Gastrocnemius medialis (tissue), 4 donors: ENCODE measurements around the gene BICRAL. TPM values are rescaled to one million over a fixed set of nuclear protein-coding genes. Genes with fewer than 3 reads are reported as not detected.
"Not testable (repeated sequence)": the region's sequence is repeated elsewhere in the genome, so short reads cannot be mapped to it uniquely, and the experiment has no call there.

Experiments
- ATAC-seq, 2 donors: fragments of 150-250 bp; one replicate each; pipeline ENCODE4 v1.9.1; 2016
- DNase-seq, 2 donors: peaks; one replicate each; pipeline ENCODE4 v3.0.0-alpha.2; 2019
- H3K27ac ChIP-seq, 4 donors: fragments of 200-600 bp; sonication (generic); 1 replicate in 1 of 4; 2 replicates in 3 of 4; pipeline ENCODE4 v1.5.1; 2016 to 2018; ENCODE audit warnings: mild to moderate bottlenecking in 2 of 4, moderate library complexity in 1 of 4
- H3K27me3 ChIP-seq, 3 donors: fragments of 200-600 bp; sonication (generic) in 2 of 3; 1 replicate in 1 of 3; 2 replicates in 2 of 3; pipeline versions ENCODE4 v1.5.1 to v1.6.0; 2016 to 2019; ENCODE audit warnings: mild to moderate bottlenecking in 1 of 3, moderate library complexity in 1 of 3
- H3K36me3 ChIP-seq, 2 donors: fragments of 200-600 bp; sonication (generic) in 1 of 2; one replicate each; pipeline ENCODE4 v1.5.1; 2017 to 2018
- H3K4me1 ChIP-seq, 2 donors: fragments of 200-600 bp; sonication (generic) in 1 of 2; one replicate each; pipeline ENCODE4 v1.5.1; 2016 to 2017; ENCODE audit warnings: mild to moderate bottlenecking in 2 of 2
- H3K4me3 ChIP-seq, 4 donors: fragments of 200-600 bp; sonication (generic) in 3 of 4; 1 replicate in 1 of 4; 2 replicates in 3 of 4; pipeline ENCODE4 v1.5.1; 2016 to 2019; ENCODE audit warnings: mild to moderate bottlenecking in 2 of 4
- H3K9me3 ChIP-seq, 3 donors: fragments of 200-600 bp; sonication (generic) in 2 of 3; 1 replicate in 1 of 3; 2 replicates in 2 of 3; pipeline ENCODE4 v1.5.1; 2016 to 2019
- CTCF ChIP-seq, 5 experiments: fragments of 450-650 bp in 3 of 5; fragments of 200-600 bp in 2 of 5; sonication (generic) in 2 of 5; IDR thresholded peaks in 4 of 5; conservative IDR thresholded peaks in 1 of 5; 1 replicate in 4 of 5; 2 replicates in 1 of 5; pipeline ENCODE4 v1.5.1; 2016 to 2019; ENCODE audit warnings: antibody characterized with exemption in 5 of 5, mild to moderate bottlenecking in 3 of 5, moderate library complexity in 3 of 5
- POLR2A ChIP-seq, 2 donors: fragments of 450-650 bp; IDR thresholded peaks; one replicate each; pipeline ENCODE4 v1.6.1; 2017; ENCODE audit warnings: antibody characterized with exemption in 2 of 2, mild to moderate bottlenecking in 2 of 2, moderate library complexity in 2 of 2
- in situ Hi-C, 4 donors: fragments of 200-750 bp; cut with MboI; loops; one replicate each; pipeline versions ENCODE4 v1.15.0 to v1.8.0; 2017; ENCODE audit warnings: low sequenced_read_pairs in 4 of 4
- intact Hi-C: fragments of 100-400 bp; cut with DNase I; formaldehyde crosslinking; loops from one replicate; pipeline ENCODE4 v1.15.1; 2023; ENCODE audit warnings: low total_unique reads
- total RNA-seq, 4 donors: library from RNA; depleted of rRNA; stranded (reverse); fragments of >200 nt; gene quantifications; one replicate each; pipeline versions ENCODE4 v1.1.0 to v1.2.3, GENCODE V29; 2016

The BICRAL gene
- total RNA-seq, 4 donors from 2014 or later = 7.9 to 10.2 (median 9.7) TPM

GRCh38 chr6:42873313-42873712, 91.5 kb downstream of the BICRAL start:
- DNase-seq = no peak
- Histone ChIP-seq H3K4me3 (no peak overlapping the region), H3K27me3 (no peaks in the 10 kb centered on the region), H3K9me3 (no peaks in the 10 kb centered on the region), H3K4me1 (peaks cover 6 to 8% of the 10 kb centered on the region in 2 donors), H3K36me3 (no peaks in the 10 kb centered on the region), H3K27ac (no peak overlapping the region)
- in situ Hi-C loops = loop anchor here in 2 of 4 donors (10.0 to 25.0 kb wide), 2 partner anchors 136 to 139 kb away; partner anchors contain the start of gene TBCC (in 1 of the 2)
- ATAC-seq = no peak
- intact Hi-C loops = no loop called here
- TF ChIP-seq POLR2A (IDR thresholded peaks at IDR 0.05) (no peak), CTCF (IDR thresholded peaks at IDR 0.05 in 4 of 5, conservative IDR thresholded peaks at IDR 0.05 in 1 of 5) (no peak)

GRCh38 chr6:42877695-42878094, 95.8 kb downstream of the BICRAL start:
- H3K4me1 ChIP-seq = peaks cover 23 to 24% of the 10 kb centered on the region in 2 donors
- no peaks in the 10 kb centered on the region for H3K9me3 ChIP-seq
- no peak overlapping the region for H3K4me3 ChIP-seq
- peak in 1 of 2 donors; percentile 41 for DNase-seq
- TF ChIP-seq CTCF (IDR thresholded peaks at IDR 0.05 in 4 of 5, conservative IDR thresholded peaks at IDR 0.05 in 1 of 5) (no peak), POLR2A (IDR thresholded peaks at IDR 0.05) (no peak)
- intact Hi-C loops (loop anchor here (1.0 to 5.0 kb wide), 3 partner anchors 90 to 216 kb away; no protein-coding TSS in a partner anchor), in situ Hi-C loops (loop anchor here (5.0 to 10.0 kb wide), 4 partner anchors 135 to 215 kb away; no protein-coding TSS in a partner anchor)
- H3K36me3 ChIP-seq = peaks cover 0 to 13% of the 10 kb centered on the region in 2 donors
- peak overlapping the region; percentile 57 to 68 (median 62) for H3K27ac ChIP-seq
- H3K27me3 ChIP-seq = no peaks in the 10 kb centered on the region
- no peak for ATAC-seq

GRCh38 chr6:42879372-42880239, 97.8 kb downstream of the BICRAL start, which contains the start of gene RPL7L1:
RPL7L1 (plus strand) TSS chr6:42879616; CDS start chr6:42879911, 295 bp downstream.
- in situ Hi-C loops = loop anchor here (5.0 to 10.0 kb wide), 4 partner anchors 137 to 217 kb away; no protein-coding TSS in a partner anchor
- DNase-seq (peak; percentile 80 to 86), ATAC-seq (peak; percentile 96 to 99)
- Histone ChIP-seq H3K9me3 (no peaks in the 10 kb centered on the region), H3K27me3 (no peaks in the 10 kb centered on the region), H3K27ac (peak within 1 kb of the TSS; percentile 85 to 96 (median 94)), H3K4me1 (peaks cover 23 to 24% of the 10 kb centered on the region in 2 donors), H3K36me3 (peaks cover 0 to 32% of the 10 kb centered on the region in 2 donors), H3K4me3 (peak within 1 kb of the TSS; percentile 75 to 92 (median 80))
- intact Hi-C loops = loop anchor here (1.0 to 5.0 kb wide), 4 partner anchors 11 to 153 kb away; partner anchors contain the start of gene TBCC
- TF ChIP-seq CTCF (IDR thresholded peaks at IDR 0.05 in 4 of 5, conservative IDR thresholded peaks at IDR 0.05 in 1 of 5) (peak in 2 of 5 experiments; percentile 20 to 41), POLR2A (IDR thresholded peaks at IDR 0.05) (peak; percentile 64 to 80)

GRCh38 chr6:42880240-42880817, 98.5 kb downstream of the BICRAL start:
- intact Hi-C loops, ATAC-seq, H3K9me3 ChIP-seq, DNase-seq, H3K27me3 ChIP-seq, in situ Hi-C loops: not testable (repeated sequence)
- H3K36me3 ChIP-seq = peaks cover 0 to 40% of the 10 kb centered on the region in 2 donors
- peaks cover 23 to 24% of the 10 kb centered on the region in 2 donors for H3K4me1 ChIP-seq
- peak overlapping the region; percentile 75 to 92 (median 80) for H3K4me3 ChIP-seq
- peak overlapping the region; percentile 85 to 96 (median 94) for H3K27ac ChIP-seq

GRCh38 chr6:42880871-42881270, 99.0 kb downstream of the BICRAL start:
- Histone ChIP-seq H3K36me3 (peaks cover 0 to 45% of the 10 kb centered on the region in 2 donors), H3K4me1 (peaks cover 23 to 24% of the 10 kb centered on the region in 2 donors), H3K27ac (peak overlapping the region; percentile 85 to 96 (median 94)), H3K4me3 (peak overlapping the region; percentile 75 to 92 (median 80))
- H3K9me3 ChIP-seq, ATAC-seq, DNase-seq, in situ Hi-C loops, intact Hi-C loops, H3K27me3 ChIP-seq: not testable (repeated sequence)
